ENCODE measurements around the gene MSI2.

The MSI2 gene

GRCh38 chr17:57349541-57350247 lies 93.4 kb downstream of the MSI2 start:
- DNase-seq = no peak

- no peak for DNase-seq
These were observed 93.9 kb downstream of the MSI2 start for GRCh38 chr17:57350266-57350665.

GRCh38 chr17:57352665-57353175 lies 96.4 kb downstream of the MSI2 start:
- DNase-seq = no peak

- no peak for DNase-seq
These were observed 98.3 kb downstream of the MSI2 start for GRCh38 chr17:57354673-57355072.

- no peak for DNase-seq
These were observed 99.0 kb downstream of the MSI2 start for GRCh38 chr17:57355090-57355859.

- DNase-seq = no peak
These were observed 99.9 kb downstream of the MSI2 start for GRCh38 chr17:57356153-57356718.

- DNase-seq = peak; percentile 17
These were observed 100.5 kb downstream of the MSI2 start for GRCh38 chr17:57356719-57357391.

- DNase-seq = peak; percentile 30
These were observed 101.1 kb downstream of the MSI2 start for GRCh38 chr17:57357392-57357784.

- DNase-seq = no peak
These were observed 101.6 kb downstream of the MSI2 start for GRCh38 chr17:57357830-57358430.

GRCh38 chr17:57360266-57360665 lies 103.9 kb downstream of the MSI2 start:
- no peak for DNase-seq

- DNase-seq = no peak
These were observed 106.7 kb downstream of the MSI2 start for GRCh38 chr17:57362797-57363556.

GRCh38 chr17:57363580-57363979 lies 107.3 kb downstream of the MSI2 start:
- DNase-seq = no peak

GRCh38 chr17:57363998-57364643 lies 107.8 kb downstream of the MSI2 start:
- DNase-seq = no peak

GRCh38 chr17:57365420-57365819 lies 109.1 kb downstream of the MSI2 start:
- DNase-seq = no peak

- DNase-seq = no peak
These were observed 109.8 kb downstream of the MSI2 start for GRCh38 chr17:57366177-57366557.

- DNase-seq = peak; percentile 82
These were observed 110.4 kb downstream of the MSI2 start for GRCh38 chr17:57366558-57367351.

- no peak for DNase-seq
These were observed 112.5 kb downstream of the MSI2 start for GRCh38 chr17:57368637-57369336.

- no peak for DNase-seq
These were observed 113.2 kb downstream of the MSI2 start for GRCh38 chr17:57369509-57369945.

GRCh38 chr17:57370037-57370581 lies 113.8 kb downstream of the MSI2 start:
- peak; percentile 56 for DNase-seq

GRCh38 chr17:57370619-57371018 lies 114.3 kb downstream of the MSI2 start:
- DNase-seq = no peak

Measured in NCI-H1105 treated with DMSO at 0.1 percent for 48 hours (cell line).